ENCODE results near the gene ANTXR1. TPM values are rescaled to one million over a fixed set of nuclear protein-coding genes. Genes with fewer than 3 reads are reported as not detected.

Gene ANTXR1
- total RNA-seq, 4 donors from 2014 or later: 63.0 to 134 (median 113) TPM

GRCh38 chr2:69036926-69037325, 23.9 kb downstream of the ANTXR1 start:
- Histone ChIP-seq H3K27ac (no peak overlapping the region), H3K4me1 (no peaks in the 10 kb centered on the region), H3K9me3 (no peaks in the 10 kb centered on the region), H3K36me3 (no peaks in the 10 kb centered on the region), H3K27me3 (no peaks in the 10 kb centered on the region), H3K4me3 (no peak overlapping the region)
- intact Hi-C loops (cut with DNase I; ENCODE audit: low total_unique reads): no loop called here
- no peak for DNase-seq
- TF ChIP-seq CTCF (IDR thresholded peaks at IDR 0.05) (no peak), POLR2A (IDR thresholded peaks at IDR 0.05) (no peak)

- H3K36me3 ChIP-seq: no peaks in the 10 kb centered on the region
- H3K4me3 ChIP-seq: no peak overlapping the region
- no peaks in the 10 kb centered on the region for H3K27me3 ChIP-seq
- H3K4me1 ChIP-seq: no peaks in the 10 kb centered on the region
- no peak for DNase-seq
- TF ChIP-seq CTCF (IDR thresholded peaks at IDR 0.05) (no peak), POLR2A (IDR thresholded peaks at IDR 0.05) (no peak)
- intact Hi-C loops (cut with DNase I; ENCODE audit: low total_unique reads): no loop called here
- no peak overlapping the region for H3K27ac ChIP-seq
- H3K9me3 ChIP-seq: no peaks in the 10 kb centered on the region
Observed at GRCh38 chr2:69041214-69041613, 28.2 kb downstream of the ANTXR1 start.

GRCh38 chr2:69043736-69044400, 30.9 kb downstream of the ANTXR1 start:
- no peak overlapping the region for H3K4me3 ChIP-seq
- no peaks in the 10 kb centered on the region for H3K36me3 ChIP-seq
- no peaks in the 10 kb centered on the region for H3K9me3 ChIP-seq
- H3K4me1 ChIP-seq: no peaks in the 10 kb centered on the region
- no peak for DNase-seq
- intact Hi-C loops (cut with DNase I; ENCODE audit: low total_unique reads): no loop called here
- H3K27me3 ChIP-seq: no peaks in the 10 kb centered on the region
- no peak overlapping the region for H3K27ac ChIP-seq
- TF ChIP-seq POLR2A (IDR thresholded peaks at IDR 0.05) (no peak), CTCF (IDR thresholded peaks at IDR 0.05) (no peak)

GRCh38 chr2:69046221-69046662, 33.3 kb downstream of the ANTXR1 start:
- Histone ChIP-seq H3K4me1 (no peaks in the 10 kb centered on the region), H3K9me3 (no peaks in the 10 kb centered on the region), H3K27me3 (no peaks in the 10 kb centered on the region), H3K4me3 (no peak overlapping the region), H3K36me3 (no peaks in the 10 kb centered on the region), H3K27ac (no peak overlapping the region)
- TF ChIP-seq CTCF (IDR thresholded peaks at IDR 0.05) (no peak), POLR2A (IDR thresholded peaks at IDR 0.05) (no peak)
- DNase-seq: no peak
- intact Hi-C loops (cut with DNase I; ENCODE audit: low total_unique reads): no loop called here

- intact Hi-C loops (cut with DNase I; ENCODE audit: low total_unique reads): no loop called here
- H3K9me3 ChIP-seq: no peaks in the 10 kb centered on the region
- DNase-seq: no peak
- TF ChIP-seq POLR2A (IDR thresholded peaks at IDR 0.05) (no peak), CTCF (IDR thresholded peaks at IDR 0.05) (no peak)
- no peaks in the 10 kb centered on the region for H3K27me3 ChIP-seq
- no peaks in the 10 kb centered on the region for H3K4me1 ChIP-seq
- H3K27ac ChIP-seq: no peak overlapping the region
- H3K36me3 ChIP-seq: no peaks in the 10 kb centered on the region
- no peak overlapping the region for H3K4me3 ChIP-seq
Observed at GRCh38 chr2:69047625-69048145, 34.7 kb downstream of the ANTXR1 start.

Data from uterus (tissue), 4 donors.